DND-41 (cell line): ENCODE results near the gene MRPL30.

Source experiments
- ATAC-seq: fragments of 200-7000 bp; cut with Tn5 transposase; 3 replicates; pipeline ENCODE4 v1.9.1; 2021; ENCODE audit warnings: low read depth; ENCODE audit not compliant: insufficient read depth
- DNase-seq: peaks from one replicate; pipeline ENCODE4 v3.0.0-alpha.2; 2020
- H2AFZ ChIP-seq: 2 replicates; pipeline ENCODE4 v1.6.0; 2012; ENCODE audit warnings: low read depth, low read length
- H3K27ac ChIP-seq: 2 replicates; pipeline ENCODE4 v1.5.1; 2012; ENCODE audit warnings: low read length, inconsistent platforms
- H3K27me3 ChIP-seq: fragments of 200-600 bp; sonication (generic); 2 replicates; pipeline ENCODE4 v1.6.0; 2012; ENCODE audit warnings: low read length, mild to moderate bottlenecking, inconsistent platforms; ENCODE audit not compliant: insufficient read depth, poor library complexity
- H3K36me3 ChIP-seq: 2 replicates; pipeline ENCODE4 v1.5.1; 2012; ENCODE audit warnings: low read length, inconsistent platforms; ENCODE audit not compliant: insufficient read depth
- H3K4me1 ChIP-seq: 2 replicates; pipeline ENCODE4 v1.5.1; 2012; ENCODE audit warnings: mild to moderate bottlenecking, low read length; ENCODE audit not compliant: insufficient read depth
- H3K4me2 ChIP-seq: 2 replicates; pipeline ENCODE4 v1.6.0; 2012; ENCODE audit warnings: mild to moderate bottlenecking, moderate library complexity, low read length, inconsistent platforms; ENCODE audit not compliant: insufficient read depth
- H3K4me3 ChIP-seq, 2 experiments: fragments of 200-600 bp in 1 of 2; shearing (Covaris generic) in 1 of 2; 2 replicates each; pipeline ENCODE4 v1.5.1; 2012 to 2016; ENCODE audit warnings: inconsistent platforms in 2 of 2, low read length in 2 of 2, mild to moderate bottlenecking in 2 of 2, low read depth in 1 of 2, moderate library complexity in 1 of 2
- H3K79me2 ChIP-seq: 2 replicates; pipeline ENCODE4 v1.6.0; 2012; ENCODE audit warnings: low read length, inconsistent platforms; ENCODE audit not compliant: insufficient read depth
- H3K9ac ChIP-seq: 2 replicates; pipeline ENCODE4 v1.6.0; 2012; ENCODE audit warnings: low read depth, mild to moderate bottlenecking, inconsistent platforms, low read length, moderate library complexity
- H3K9me3 ChIP-seq: 2 replicates; pipeline ENCODE4 v1.5.1; 2012; ENCODE audit warnings: low read length, moderate library complexity, mild to moderate bottlenecking, inconsistent platforms; ENCODE audit not compliant: insufficient read depth, severe bottlenecking
- H4K20me1 ChIP-seq: 2 replicates; pipeline ENCODE4 v1.6.0; 2012; ENCODE audit warnings: low read length; ENCODE audit not compliant: insufficient read depth
- EZH2 ChIP-seq: IDR thresholded peaks from 3 replicates; pipeline ENCODE4 v1.6.1; 2012; ENCODE audit warnings: borderline replicate concordance, low read depth, mild to moderate bottlenecking, moderate library complexity, low read length, inconsistent platforms; ENCODE audit not compliant: severe bottlenecking
- TF ChIP-seq, protein P1 (sequence below): IDR thresholded peaks from 2 replicates; pipeline ENCODE4 v1.5.1; 2012; ENCODE audit warnings: borderline replicate concordance, low read length, moderate library complexity, mild to moderate bottlenecking; ENCODE audit not compliant: poor library complexity, severe bottlenecking; ENCODE audit errors: extremely low read depth

Gene MRPL30

DNA sequence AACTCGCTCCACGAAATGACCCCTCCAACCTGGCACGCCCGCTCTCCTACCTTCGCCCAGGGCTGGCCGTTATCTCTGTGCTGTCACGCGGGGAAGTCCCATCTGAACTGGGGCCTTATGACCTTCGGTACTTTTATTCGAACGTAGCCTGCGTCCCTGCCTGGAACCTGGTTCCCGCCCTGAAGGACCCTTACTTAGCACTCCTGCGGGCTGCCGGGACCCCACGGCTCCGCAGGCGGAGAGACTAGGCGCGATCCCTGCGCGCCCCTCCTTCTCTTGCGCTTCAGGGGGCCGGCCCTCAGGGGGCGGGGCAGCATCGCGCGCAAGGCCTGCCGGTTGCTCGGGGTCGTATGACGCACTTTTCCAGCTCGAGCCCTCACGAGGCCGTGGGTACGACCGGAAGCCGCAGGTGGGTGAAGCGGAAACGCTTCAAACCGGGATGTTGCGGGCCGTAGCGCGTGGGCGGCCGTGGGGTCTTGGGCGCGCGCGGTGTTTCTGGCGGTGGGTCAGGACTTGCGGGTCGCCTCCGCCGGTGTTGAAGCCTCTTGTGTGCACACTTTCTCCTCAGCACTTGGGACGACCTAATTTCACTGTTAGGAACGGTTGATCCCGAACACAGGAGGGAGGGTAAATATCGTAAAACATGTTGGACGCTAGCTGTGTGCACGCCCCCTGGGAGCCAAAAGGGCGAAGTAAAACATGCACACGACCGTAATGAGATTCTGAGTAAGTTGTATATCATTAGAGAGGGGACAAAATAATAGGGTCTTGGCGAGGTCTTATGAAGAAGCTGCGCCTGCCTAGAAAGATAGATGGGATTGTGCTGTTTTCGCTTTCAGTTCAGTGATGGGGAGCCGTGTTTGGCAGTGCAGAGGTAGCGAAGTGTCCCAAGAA is 26.1 kb upstream of the MRPL30 start, which contains the start of the genes LIPT1 and TSGA10:
TSS of gene LIPT1 (plus strand) at position 325 of the 894 bp plus-strand sequence. CDS start 6,991 bp downstream, outside the sequence.
TSS of gene TSGA10 (minus strand) at position 300 of the 894 bp plus-strand sequence. CDS start 45,503 bp downstream, outside the sequence.
- ATAC-seq (peak; percentile 96), DNase-seq (peak; percentile 95)
- Histone ChIP-seq H3K4me3 (peak within 1 kb of the TSS; percentile 47 to 64), H3K4me2 (peak within 1 kb of the TSS; percentile 82), H2AFZ (peak within 1 kb of the TSS; percentile 79), H3K9ac (peak within 1 kb of the TSS; percentile 69), H4K20me1 (no peaks in the 10 kb centered on the region), H3K36me3 (peaks cover 23% of the 10 kb centered on the region; the same call in 1 of the 2 replicates), H3K9me3 (no peaks in the 10 kb centered on the region), H3K27ac (peak within 1 kb of the TSS; percentile 87), H3K79me2 (peaks cover 15% of the 10 kb centered on the region), H3K4me1 (peaks cover 26% of the 10 kb centered on the region), H3K27me3 (no peaks in the 10 kb centered on the region)
- no peak for TF ChIP-seq EZH2
- TF ChIP-seq, protein P1, sequence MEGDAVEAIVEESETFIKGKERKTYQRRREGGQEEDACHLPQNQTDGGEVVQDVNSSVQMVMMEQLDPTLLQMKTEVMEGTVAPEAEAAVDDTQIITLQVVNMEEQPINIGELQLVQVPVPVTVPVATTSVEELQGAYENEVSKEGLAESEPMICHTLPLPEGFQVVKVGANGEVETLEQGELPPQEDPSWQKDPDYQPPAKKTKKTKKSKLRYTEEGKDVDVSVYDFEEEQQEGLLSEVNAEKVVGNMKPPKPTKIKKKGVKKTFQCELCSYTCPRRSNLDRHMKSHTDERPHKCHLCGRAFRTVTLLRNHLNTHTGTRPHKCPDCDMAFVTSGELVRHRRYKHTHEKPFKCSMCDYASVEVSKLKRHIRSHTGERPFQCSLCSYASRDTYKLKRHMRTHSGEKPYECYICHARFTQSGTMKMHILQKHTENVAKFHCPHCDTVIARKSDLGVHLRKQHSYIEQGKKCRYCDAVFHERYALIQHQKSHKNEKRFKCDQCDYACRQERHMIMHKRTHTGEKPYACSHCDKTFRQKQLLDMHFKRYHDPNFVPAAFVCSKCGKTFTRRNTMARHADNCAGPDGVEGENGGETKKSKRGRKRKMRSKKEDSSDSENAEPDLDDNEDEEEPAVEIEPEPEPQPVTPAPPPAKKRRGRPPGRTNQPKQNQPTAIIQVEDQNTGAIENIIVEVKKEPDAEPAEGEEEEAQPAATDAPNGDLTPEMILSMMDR = peak; percentile 41

DNA sequence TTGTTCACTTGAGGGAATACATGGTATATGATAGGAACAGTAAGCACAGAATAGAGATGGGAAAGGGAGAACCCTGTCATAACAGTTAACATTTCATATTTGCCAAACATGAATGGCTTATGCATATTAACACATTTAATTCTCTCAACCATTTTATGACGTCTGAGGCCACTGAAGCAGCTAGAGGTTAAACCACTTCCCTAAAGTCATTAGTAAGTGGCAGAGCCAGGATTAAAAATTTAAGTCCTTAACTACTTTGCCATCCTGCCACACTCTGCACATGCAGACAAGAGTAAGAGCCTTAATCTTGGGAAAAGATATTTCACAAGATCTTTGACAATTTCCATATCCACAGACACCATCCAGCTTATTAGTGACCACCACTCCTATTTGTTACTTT is 24.1 kb upstream of the MRPL30 start:
- Histone ChIP-seq H3K4me2 (no peak overlapping the region), H4K20me1 (no peaks in the 10 kb centered on the region), H2AFZ (no peak overlapping the region), H3K27me3 (no peaks in the 10 kb centered on the region), H3K36me3 (peaks cover 29% of the 10 kb centered on the region; the same call in 1 of the 2 replicates), H3K4me1 (peaks cover 26% of the 10 kb centered on the region), H3K79me2 (peaks cover 15% of the 10 kb centered on the region), H3K9me3 (no peaks in the 10 kb centered on the region), H3K4me3 (no peak overlapping the region), H3K27ac (no peak overlapping the region), H3K9ac (no peak overlapping the region)
- no peak for TF ChIP-seq EZH2
- TF ChIP-seq, protein P1 = no peak
- DNase-seq (no peak), ATAC-seq (no peak)

DNA sequence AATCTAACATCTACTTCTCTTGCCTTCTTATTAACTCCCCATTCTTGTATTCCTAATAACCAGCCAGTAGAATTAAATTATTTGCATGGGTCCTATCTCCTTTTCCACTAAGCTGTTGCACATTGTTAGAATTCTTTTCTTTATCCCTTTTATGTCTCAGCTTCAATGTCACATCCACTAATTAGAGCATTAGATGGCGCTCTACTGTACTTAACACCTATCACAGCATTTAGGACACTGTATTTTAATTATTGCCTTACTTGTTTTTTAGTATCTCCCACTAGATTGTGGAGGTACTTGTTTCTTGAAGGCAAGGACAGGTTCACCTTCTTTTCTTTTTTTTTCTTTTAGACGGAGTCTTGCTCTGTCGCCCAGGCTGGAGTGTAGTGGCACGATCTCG is 22.4 kb upstream of the MRPL30 start:
- H3K4me1 ChIP-seq = peaks cover 17% of the 10 kb centered on the region
- ATAC-seq (no peak), DNase-seq (no peak)
- no peak overlapping the region for H3K27ac ChIP-seq
- H3K4me3 ChIP-seq = no peak overlapping the region
- no peaks in the 10 kb centered on the region for H3K9me3 ChIP-seq
- peaks cover 32% of the 10 kb centered on the region; the same call in 1 of the 2 replicates for H3K36me3 ChIP-seq
- no peak overlapping the region for H2AFZ ChIP-seq
- no peaks in the 10 kb centered on the region for H3K27me3 ChIP-seq
- TF ChIP-seq, protein P1 = peak; percentile 42
- no peak for TF ChIP-seq EZH2
- no peak overlapping the region for H3K9ac ChIP-seq
- H4K20me1 ChIP-seq = no peaks in the 10 kb centered on the region
- H3K4me2 ChIP-seq = no peak overlapping the region
- H3K79me2 ChIP-seq = peaks cover 15% of the 10 kb centered on the region
